Coronary artery (tissue), 2 donors: ENCODE data around the gene WFDC8.
"Not testable (repeated sequence)": the region's sequence is repeated elsewhere in the genome, so short reads cannot be mapped to it uniquely, and the experiment has no call there.

Experiments
- DNase-seq: peaks from one replicate; pipeline ENCODE4 v3.0.0-alpha.2; 2017; ENCODE audit warnings: low spot score
- H3K27ac ChIP-seq, 2 donors: fragments of 200-600 bp; sonication (generic); one replicate each; pipeline ENCODE4 v1.5.1; 2016 to 2019
- H3K4me3 ChIP-seq: fragments of 200-600 bp; sonication (generic); 2 replicates; pipeline ENCODE4 v1.5.1; 2016; ENCODE audit warnings: mild to moderate bottlenecking, moderate library complexity
- CTCF ChIP-seq: fragments of 200-600 bp; sonication (generic); IDR thresholded peaks from one replicate; pipeline ENCODE4 v1.5.1; 2019; ENCODE audit warnings: antibody characterized with exemption

The WFDC8 gene

DNA sequence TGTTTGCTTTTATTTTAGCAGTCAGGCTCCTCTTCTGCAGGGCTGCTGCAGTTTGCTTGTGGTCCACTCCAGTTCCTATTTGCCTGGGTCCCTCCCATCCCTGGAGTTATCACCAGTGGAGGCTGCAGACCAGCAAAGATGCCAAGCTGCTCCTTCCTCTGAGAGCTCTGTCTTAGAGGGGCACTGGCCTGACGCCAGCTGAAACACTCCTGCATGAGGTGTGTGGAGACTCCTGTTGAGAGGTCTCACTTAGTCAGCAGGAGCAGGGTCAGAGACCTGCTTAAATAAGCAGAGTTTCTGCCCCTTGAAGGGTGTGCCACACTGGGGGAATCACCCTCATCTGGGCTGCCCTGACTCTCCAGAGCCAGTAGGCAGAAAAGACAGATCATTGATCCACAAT is 16.2 kb upstream of the WFDC8 start:
- no peak for DNase-seq
- TF ChIP-seq CTCF: no peak
- Histone ChIP-seq H3K27ac (no peak overlapping the region), H3K4me3 (no peak overlapping the region)

DNA sequence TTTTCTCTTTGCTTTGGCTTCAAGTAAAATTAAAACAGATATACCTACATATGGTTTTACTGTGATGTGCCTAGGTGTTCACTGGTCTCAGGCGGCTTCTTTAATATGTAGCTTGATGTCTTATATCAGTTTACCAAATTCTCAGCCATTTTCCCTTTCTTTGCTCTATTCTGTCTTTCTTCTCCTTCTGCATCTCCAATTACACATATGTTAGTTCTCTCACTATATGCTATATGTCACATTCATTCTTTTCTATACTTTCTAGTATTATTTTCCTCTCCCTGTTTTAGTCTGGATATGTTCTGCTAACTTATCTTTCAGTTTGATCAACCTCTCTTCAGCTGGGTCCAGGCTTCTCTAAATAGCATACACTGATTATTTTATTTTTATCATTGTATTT is 14.4 kb upstream of the WFDC8 start:
- H3K4me3 ChIP-seq: no peak overlapping the region
- TF ChIP-seq CTCF: no peak
- H3K27ac ChIP-seq: no peak overlapping the region
- no peak for DNase-seq

- no peak for DNase-seq
- no peak overlapping the region for H3K4me3 ChIP-seq
- TF ChIP-seq CTCF: no peak
- H3K27ac ChIP-seq: no peak overlapping the region
Measured at GRCh38 chr20:45592574-45593189, 13.6 kb upstream of the WFDC8 start.

DNA sequence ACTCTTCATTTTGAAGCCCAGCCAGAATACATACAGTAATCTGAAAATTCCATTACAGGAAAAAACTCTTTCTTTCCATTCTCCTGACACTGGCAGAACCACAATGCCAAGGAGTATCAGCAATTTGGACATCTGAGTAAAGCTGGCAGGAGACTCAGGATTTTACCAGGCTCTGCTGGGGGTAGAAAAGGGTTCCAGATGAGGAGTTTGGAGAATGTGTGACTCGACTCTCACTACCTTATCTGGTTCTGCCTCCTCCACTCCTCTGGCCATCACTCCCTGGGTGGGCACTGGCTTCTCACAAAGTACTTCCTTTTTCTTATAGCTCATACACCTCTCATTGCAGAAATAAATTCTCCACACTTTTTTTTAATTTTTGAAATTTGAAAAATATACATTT is 10.6 kb upstream of the WFDC8 start:
- no peak for TF ChIP-seq CTCF
- H3K4me3 ChIP-seq: no peak overlapping the region
- no peak overlapping the region for H3K27ac ChIP-seq
- DNase-seq: no peak

GRCh38 chr20:45588800-45589199 is 9.7 kb upstream of the WFDC8 start:
- no peak overlapping the region for H3K4me3 ChIP-seq
- no peak for DNase-seq
- TF ChIP-seq CTCF: no peak
- no peak overlapping the region for H3K27ac ChIP-seq

- not testable (repeated sequence) for H3K27ac ChIP-seq, H3K4me3 ChIP-seq, DNase-seq
Measured at GRCh38 chr20:45585986-45586385, 6.9 kb upstream of the WFDC8 start.

DNA sequence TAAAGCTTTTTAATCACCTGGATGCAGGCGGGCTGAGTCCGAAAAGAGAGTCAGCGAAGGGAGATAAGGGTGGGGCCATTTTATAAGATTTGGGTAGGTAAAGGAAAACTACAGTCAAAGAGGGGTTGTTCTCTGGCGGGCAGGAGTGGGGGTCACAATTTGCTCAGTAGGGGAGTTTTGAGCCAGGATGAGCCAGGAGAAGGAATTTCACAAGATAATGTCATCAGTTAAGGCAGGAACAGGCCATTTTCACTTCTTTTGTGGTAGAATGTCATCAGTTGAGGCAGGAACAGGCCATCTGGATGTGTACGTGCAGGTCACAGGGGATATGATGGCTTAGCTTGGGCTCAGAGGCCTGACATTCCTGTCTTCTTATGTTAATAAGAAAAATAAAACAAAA is 5.2 kb upstream of the WFDC8 start:
- H3K27ac ChIP-seq, H3K4me3 ChIP-seq, DNase-seq: not testable (repeated sequence)

DNA sequence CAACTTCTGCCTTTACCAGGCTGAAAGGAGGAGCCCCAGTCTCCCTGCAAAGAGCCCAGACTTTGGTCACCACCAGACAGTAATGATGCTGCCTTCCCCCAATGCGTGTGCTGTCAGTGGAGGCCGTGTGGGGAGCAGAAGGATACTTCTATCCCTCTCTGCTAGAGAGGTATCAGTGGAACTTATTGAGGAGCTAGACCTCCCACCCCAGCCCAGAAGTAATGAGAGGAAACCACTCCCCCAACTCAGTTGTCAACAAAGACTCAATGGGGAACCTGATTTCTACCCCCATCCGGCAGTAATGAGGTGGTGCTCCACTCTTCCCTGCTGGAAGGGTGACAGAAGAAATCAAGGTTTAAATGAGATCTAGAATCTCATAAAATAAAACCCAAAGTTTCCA is 4.4 kb upstream of the WFDC8 start:
- Histone ChIP-seq H3K27ac (no peak overlapping the region), H3K4me3 (no peak overlapping the region)
- DNase-seq: no peak
- no peak for TF ChIP-seq CTCF
